Esophagus squamous epithelium (tissue), 5 donors: ENCODE results near the gene RPS6KC1. TPM values are rescaled to one million over a fixed set of nuclear protein-coding genes. Genes with fewer than 3 reads are reported as not detected.

Source experiments
- DNase-seq: peaks from one replicate; lab custom pipeline; 2025; lab: John Stamatoyannopoulos, UW
- H3K27ac ChIP-seq, 4 donors: fragments of 200-600 bp; sonication (generic); one replicate each; pipeline ENCODE4 v1.5.1; 2016 to 2019; ENCODE audit warnings: mild to moderate bottlenecking in 1 of 4
- H3K27me3 ChIP-seq, 4 donors: fragments of 200-600 bp; sonication (generic); 1 replicate in 3 of 4; 2 replicates in 1 of 4; pipeline versions ENCODE4 v1.5.1 to v1.6.0; 2017 to 2021; ENCODE audit warnings: antibody characterized with exemption in 1 of 4
- H3K36me3 ChIP-seq, 3 donors: fragments of 200-600 bp; sonication (generic); one replicate each; pipeline ENCODE4 v1.5.1; 2016 to 2019
- H3K4me1 ChIP-seq, 3 donors: fragments of 200-600 bp; sonication (generic); one replicate each; pipeline ENCODE4 v1.5.1; 2017 to 2019
- H3K4me3 ChIP-seq, 4 donors: fragments of 200-600 bp; sonication (generic); 1 replicate in 3 of 4; 2 replicates in 1 of 4; pipeline ENCODE4 v1.5.1; 2016 to 2019; ENCODE audit warnings: mild to moderate bottlenecking in 2 of 4, moderate library complexity in 1 of 4
- H3K9me3 ChIP-seq, 3 donors: fragments of 200-600 bp; sonication (generic); one replicate each; pipeline ENCODE4 v1.5.1; 2016 to 2019
- POLR2A ChIP-seq, 4 donors: fragments of 450-650 bp; IDR thresholded peaks; one replicate each; pipeline ENCODE4 v1.6.1; 2017; ENCODE audit warnings: antibody characterized with exemption in 4 of 4, mild to moderate bottlenecking in 4 of 4, moderate library complexity in 3 of 4
- WGBS, 2 donors: methylation state at CpG; one replicate each; pipeline ENCODE4 v1.1.5; 2018; 5-methylcytosine and 5-hydroxymethylcytosine counted together
- intact Hi-C: fragments of 100-400 bp; cut with DNase I; formaldehyde crosslinking; loops from one replicate; pipeline ENCODE4 v1.15.0; 2022
- total RNA-seq, 4 donors: library from RNA; depleted of rRNA; stranded (reverse); fragments of >200 nt; gene quantifications; one replicate each; pipeline ENCODE4 v1.1.0, GENCODE V29; 2016
- TF ChIP-seq, protein P1 (sequence below), 6 experiments: fragments of 450-650 bp in 4 of 6; fragments of 200-600 bp in 2 of 6; sonication (generic) in 2 of 6; IDR thresholded peaks; one replicate each; pipeline ENCODE4 v1.5.1; 2016 to 2019; ENCODE audit warnings: antibody characterized with exemption in 6 of 6, mild to moderate bottlenecking in 4 of 6, moderate library complexity in 4 of 6
- donor health status: DM: yes; HTN: yes; CAD: no.

The RPS6KC1 gene
- total RNA-seq, 4 donors from 2014 or later, result 7.4 to 16.8 (median 13.7) TPM

DNA sequence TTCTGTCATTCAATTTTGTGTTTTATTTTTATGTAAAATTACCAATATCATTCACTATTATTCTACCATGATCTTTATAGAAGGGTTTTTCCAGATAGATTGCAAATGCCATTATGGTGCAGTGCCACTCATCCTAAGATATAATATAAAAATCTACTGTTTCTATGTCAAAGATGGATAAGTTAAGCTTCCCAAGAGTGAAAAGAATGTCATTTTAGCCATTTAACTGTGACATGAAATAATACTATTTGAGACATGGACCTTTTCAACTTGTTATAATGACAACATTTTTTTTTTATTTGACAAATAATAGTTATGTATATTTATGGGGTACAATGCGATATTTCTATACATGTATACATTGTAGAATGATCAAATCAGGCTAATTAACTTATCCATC, 224.3 kb downstream of the RPS6KC1 start:
- H3K4me1 ChIP-seq, result no peaks in the 10 kb centered on the region
- intact Hi-C loops, result no loop called here
- no peak overlapping the region for H3K27ac ChIP-seq
- no peak for TF ChIP-seq POLR2A (IDR thresholded peaks at IDR 0.05)
- TF ChIP-seq, protein P1, sequence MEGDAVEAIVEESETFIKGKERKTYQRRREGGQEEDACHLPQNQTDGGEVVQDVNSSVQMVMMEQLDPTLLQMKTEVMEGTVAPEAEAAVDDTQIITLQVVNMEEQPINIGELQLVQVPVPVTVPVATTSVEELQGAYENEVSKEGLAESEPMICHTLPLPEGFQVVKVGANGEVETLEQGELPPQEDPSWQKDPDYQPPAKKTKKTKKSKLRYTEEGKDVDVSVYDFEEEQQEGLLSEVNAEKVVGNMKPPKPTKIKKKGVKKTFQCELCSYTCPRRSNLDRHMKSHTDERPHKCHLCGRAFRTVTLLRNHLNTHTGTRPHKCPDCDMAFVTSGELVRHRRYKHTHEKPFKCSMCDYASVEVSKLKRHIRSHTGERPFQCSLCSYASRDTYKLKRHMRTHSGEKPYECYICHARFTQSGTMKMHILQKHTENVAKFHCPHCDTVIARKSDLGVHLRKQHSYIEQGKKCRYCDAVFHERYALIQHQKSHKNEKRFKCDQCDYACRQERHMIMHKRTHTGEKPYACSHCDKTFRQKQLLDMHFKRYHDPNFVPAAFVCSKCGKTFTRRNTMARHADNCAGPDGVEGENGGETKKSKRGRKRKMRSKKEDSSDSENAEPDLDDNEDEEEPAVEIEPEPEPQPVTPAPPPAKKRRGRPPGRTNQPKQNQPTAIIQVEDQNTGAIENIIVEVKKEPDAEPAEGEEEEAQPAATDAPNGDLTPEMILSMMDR (IDR thresholded peaks at IDR 0.05), result no peak
- DNase-seq, result no peak
- H3K4me3 ChIP-seq, result no peak overlapping the region
- WGBS, 2 donors, result 97 to 100% methylated on average over 1 of the region's 1 CpG
- H3K36me3 ChIP-seq, result peaks cover 0 to 23% (median 0%) of the 10 kb centered on the region in 3 donors
- no peaks in the 10 kb centered on the region for H3K27me3 ChIP-seq
- no peaks in the 10 kb centered on the region for H3K9me3 ChIP-seq

DNA sequence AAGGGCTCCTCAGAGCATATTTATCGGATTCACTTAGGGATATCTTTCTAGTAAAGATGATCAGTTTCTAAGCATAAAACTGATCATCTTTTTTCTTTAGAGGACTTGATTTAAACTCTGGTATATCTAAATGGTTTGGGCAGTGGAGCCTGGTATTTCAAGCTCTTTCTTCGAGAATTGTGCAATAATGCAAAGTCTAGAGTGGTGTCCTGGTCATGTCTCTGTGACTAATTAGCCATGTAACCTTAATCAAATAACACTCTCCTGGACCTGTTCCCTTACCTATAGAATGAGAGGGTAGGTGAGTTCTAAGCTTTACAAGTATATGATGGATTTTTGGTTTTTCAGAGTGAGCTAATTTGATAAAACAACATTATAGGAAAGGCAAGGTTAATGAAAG, 225.2 kb downstream of the RPS6KC1 start:
- no peaks in the 10 kb centered on the region for H3K4me1 ChIP-seq
- H3K9me3 ChIP-seq, result no peaks in the 10 kb centered on the region
- TF ChIP-seq POLR2A (IDR thresholded peaks at IDR 0.05), result no peak
- TF ChIP-seq, protein P1 (IDR thresholded peaks at IDR 0.05), result no peak
- WGBS, 2 donors, result 86 to 97% methylated on average over 2 of the region's 2 CpGs
- peaks cover 0 to 23% (median 0%) of the 10 kb centered on the region in 3 donors for H3K36me3 ChIP-seq
- no peak overlapping the region for H3K27ac ChIP-seq
- no peak overlapping the region for H3K4me3 ChIP-seq
- intact Hi-C loops, result no loop called here
- no peaks in the 10 kb centered on the region for H3K27me3 ChIP-seq
- no peak for DNase-seq

DNA sequence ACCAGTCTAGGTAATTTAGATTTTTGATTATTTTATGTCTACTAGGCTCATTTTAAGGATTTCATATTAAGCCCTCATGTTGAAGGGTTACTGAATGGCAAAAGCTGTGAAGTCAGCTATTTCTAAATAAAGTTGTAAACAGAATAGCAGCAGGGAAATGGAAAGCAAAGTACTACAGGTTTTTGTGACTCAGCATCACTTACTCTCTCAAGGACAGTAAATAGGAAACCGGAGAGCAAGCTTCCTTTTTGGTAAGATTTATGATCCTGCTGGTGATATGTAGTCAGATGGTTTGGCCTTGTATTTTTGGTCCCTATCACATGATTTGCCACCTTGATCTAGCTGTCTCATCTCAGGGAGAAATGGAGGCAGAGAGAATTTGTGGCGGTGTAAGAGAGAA, 226.0 kb downstream of the RPS6KC1 start:
- WGBS, 2 donors, result 81 to 89% methylated on average over 2 of the region's 2 CpGs
- no peak for DNase-seq

DNA sequence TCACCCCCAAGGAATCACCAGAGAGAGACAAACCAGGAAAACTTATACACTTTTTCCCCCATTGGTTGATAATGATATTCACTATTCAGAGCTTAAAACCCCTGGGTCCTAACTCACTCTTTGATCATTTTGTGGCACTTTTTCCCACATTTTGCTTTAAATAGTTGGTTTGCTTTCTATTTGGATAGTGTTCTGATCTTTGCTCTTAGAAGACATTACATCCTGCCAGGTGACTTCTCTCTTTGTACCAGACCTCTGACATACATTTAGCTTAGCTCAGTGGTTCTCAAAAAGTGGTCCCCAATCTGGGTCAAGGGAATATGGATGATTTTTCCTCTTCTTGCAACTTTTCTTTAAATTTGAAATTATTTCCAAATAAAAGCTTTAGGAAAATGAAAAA, 228.4 kb downstream of the RPS6KC1 start:
- TF ChIP-seq, protein P1 (IDR thresholded peaks at IDR 0.05), result no peak
- no peak for TF ChIP-seq POLR2A (IDR thresholded peaks at IDR 0.05)

More for the DNA sequence above, 226.0 kb downstream of the RPS6KC1 start:
- no peak for TF ChIP-seq POLR2A (IDR thresholded peaks at IDR 0.05)
- TF ChIP-seq, protein P1 (IDR thresholded peaks at IDR 0.05), result no peak
- no peaks in the 10 kb centered on the region for H3K4me1 ChIP-seq
- no peak overlapping the region for H3K4me3 ChIP-seq
- H3K27me3 ChIP-seq, result no peaks in the 10 kb centered on the region
- no peak overlapping the region for H3K27ac ChIP-seq
- peaks cover 0 to 21% (median 0%) of the 10 kb centered on the region in 3 donors for H3K36me3 ChIP-seq
- H3K9me3 ChIP-seq, result no peaks in the 10 kb centered on the region
- intact Hi-C loops, result no loop called here

DNA sequence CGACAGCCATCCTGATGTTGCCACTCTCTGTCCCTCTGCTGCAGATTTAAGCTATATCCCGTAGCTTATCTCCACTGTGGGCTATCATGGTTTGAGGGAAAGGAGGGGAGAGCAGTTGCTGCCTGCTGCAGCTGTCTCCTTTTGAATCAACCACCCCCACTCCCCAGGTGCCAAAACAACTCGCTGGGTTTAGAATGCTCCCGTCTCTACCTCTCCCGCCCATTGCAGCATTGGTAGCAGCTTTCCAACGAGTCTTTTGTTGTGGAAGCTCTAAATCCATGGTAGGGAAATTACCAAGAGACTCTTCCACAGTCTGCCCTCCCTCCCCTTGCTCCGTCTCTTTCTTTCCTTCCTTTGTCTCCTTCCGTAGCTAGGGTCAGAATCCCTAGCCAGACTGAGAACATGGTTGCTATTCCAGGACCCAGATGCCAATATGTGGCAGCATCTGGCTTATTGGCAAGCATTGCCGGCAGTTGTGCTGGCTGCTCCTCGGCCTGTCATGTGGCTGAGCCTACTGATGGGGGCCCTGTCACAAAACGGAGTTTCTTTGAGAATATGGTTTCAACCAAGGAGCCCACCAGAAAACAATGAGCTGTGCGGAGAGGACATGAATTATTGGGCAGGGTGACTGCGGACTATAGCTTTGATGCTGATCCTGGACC, 230.7 kb downstream of the RPS6KC1 start:
- TF ChIP-seq POLR2A (IDR thresholded peaks at IDR 0.05), result no peak
- TF ChIP-seq, protein P1 (IDR thresholded peaks at IDR 0.05), result no peak
- H3K27me3 ChIP-seq, result no peaks in the 10 kb centered on the region
- intact Hi-C loops, result no loop called here
- H3K4me1 ChIP-seq, result no peaks in the 10 kb centered on the region
- H3K4me3 ChIP-seq, result no peak overlapping the region
- H3K27ac ChIP-seq, result no peak overlapping the region
- WGBS, 2 donors, result 60 to 64% methylated on average over 7 to 10 of the region's 13 CpGs
- DNase-seq, result no peak
- H3K9me3 ChIP-seq, result no peaks in the 10 kb centered on the region
- H3K36me3 ChIP-seq, result no peaks in the 10 kb centered on the region

More for the DNA sequence above, 228.4 kb downstream of the RPS6KC1 start:
- no peaks in the 10 kb centered on the region for H3K27me3 ChIP-seq
- H3K4me3 ChIP-seq, result no peak overlapping the region
- H3K36me3 ChIP-seq, result no peaks in the 10 kb centered on the region
- no peaks in the 10 kb centered on the region for H3K9me3 ChIP-seq
- no peaks in the 10 kb centered on the region for H3K4me1 ChIP-seq
- no peak for DNase-seq
- no peak overlapping the region for H3K27ac ChIP-seq
- intact Hi-C loops, result no loop called here
